Activated B cell treated with CpG ODN at 0.5 μM for 24 hours (primary cell): ENCODE results near the gene LSAMP. TPM values are rescaled to one million over a fixed set of nuclear protein-coding genes. Genes with fewer than 3 reads are reported as not detected.

Source experiments
- ATAC-seq: fragments of 200-7000 bp; cut with Tn5 transposase; one replicate; pipeline ENCODE4 v1.10.0; 2021; ENCODE audit warnings: low read depth, mild to moderate bottlenecking, moderate library complexity
- CTCF ChIA-PET: fragments of 350-600 bp; sonication (Branson Sonifier 250); formaldehyde crosslinking; loops from one replicate; lab custom pipeline; 2021; ENCODE audit warnings: antibody characterized with exemption; lab: Charles Lee
- POLR2A ChIA-PET: fragments of 350-600 bp; sonication (Branson Sonifier 250); formaldehyde crosslinking; loops from one replicate; lab custom pipeline; 2021; ENCODE audit warnings: antibody characterized with exemption; lab: Charles Lee
- DNase-seq: peaks from one replicate; pipeline ENCODE4 v3.0.0; 2022
- H3K27ac Mint-ChIP-seq: one replicate; pipeline ENCODE4 v1.8.0; 2020; ENCODE audit warnings: mixed read lengths
- H3K27me3 Mint-ChIP-seq: one replicate; pipeline ENCODE4 v1.8.0; 2021; ENCODE audit warnings: mixed read lengths
- H3K36me3 Mint-ChIP-seq: one replicate; pipeline ENCODE4 v1.8.0; 2021; ENCODE audit warnings: low read depth, mixed read lengths
- H3K4me1 Mint-ChIP-seq: one replicate; pipeline ENCODE4 v1.8.0; 2021; ENCODE audit warnings: mixed read lengths
- H3K4me3 Mint-ChIP-seq: one replicate; pipeline ENCODE4 v1.8.0; 2020; ENCODE audit warnings: mild to moderate bottlenecking, mixed read lengths
- H3K9me3 Mint-ChIP-seq: one replicate; pipeline ENCODE4 v1.8.0; 2020; ENCODE audit warnings: mixed read lengths
- intact Hi-C: fragments of 100-400 bp; cut with micrococcal nuclease; formaldehyde crosslinking; loops from one replicate; pipeline ENCODE4 v1.15.1; 2024
- total RNA-seq: library from RNA; stranded (reverse); gene quantifications from 2 replicates; pipeline ENCODE4 v1.2.3, GENCODE V29; 2022
- TF ChIP-seq, protein P1 (sequence below): fragments of 200-600 bp; IDR thresholded peaks from one replicate; pipeline ENCODE4 v1.8.0; 2022; ENCODE audit warnings: antibody characterized with exemption, mild to moderate bottlenecking

Gene LSAMP
- total RNA-seq, 1 donor from 2014 or later = 0.16 TPM

DNA sequence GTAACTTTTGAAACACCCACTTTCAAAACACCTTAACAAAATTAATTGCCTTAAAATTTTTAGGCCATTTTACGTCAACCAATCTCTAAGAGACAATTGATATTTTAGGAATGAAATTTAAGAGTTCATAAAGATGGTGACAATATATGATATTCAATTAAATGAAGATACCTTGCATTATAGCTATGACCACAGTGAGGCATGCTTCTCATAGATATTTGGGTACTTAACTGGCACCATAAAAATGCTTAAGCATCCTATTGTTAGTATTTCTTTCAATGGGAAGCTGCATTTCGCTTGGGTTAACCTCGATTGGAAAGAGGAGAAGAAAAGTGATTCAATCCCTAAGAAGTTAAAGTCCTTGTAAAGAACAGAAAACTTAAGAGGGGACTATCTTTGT lies 613.0 kb downstream of the LSAMP start:
- ATAC-seq = no peak
- ChIA-PET CTCF (interaction anchor here (0.8 to 1.3 kb wide), 2 partner anchors 17 to 48 kb away, joined by 3 read pairs; no protein-coding TSS in a partner anchor), POLR2A (no interaction called here)
- no peaks in the 10 kb centered on the region for H3K4me1 Mint-ChIP-seq
- no peaks in the 10 kb centered on the region for H3K36me3 Mint-ChIP-seq
- H3K27ac Mint-ChIP-seq = no peak overlapping the region
- peaks cover 15% of the 10 kb centered on the region for H3K27me3 Mint-ChIP-seq
- DNase-seq = no peak
- no peaks in the 10 kb centered on the region for H3K9me3 Mint-ChIP-seq
- TF ChIP-seq, protein P1, sequence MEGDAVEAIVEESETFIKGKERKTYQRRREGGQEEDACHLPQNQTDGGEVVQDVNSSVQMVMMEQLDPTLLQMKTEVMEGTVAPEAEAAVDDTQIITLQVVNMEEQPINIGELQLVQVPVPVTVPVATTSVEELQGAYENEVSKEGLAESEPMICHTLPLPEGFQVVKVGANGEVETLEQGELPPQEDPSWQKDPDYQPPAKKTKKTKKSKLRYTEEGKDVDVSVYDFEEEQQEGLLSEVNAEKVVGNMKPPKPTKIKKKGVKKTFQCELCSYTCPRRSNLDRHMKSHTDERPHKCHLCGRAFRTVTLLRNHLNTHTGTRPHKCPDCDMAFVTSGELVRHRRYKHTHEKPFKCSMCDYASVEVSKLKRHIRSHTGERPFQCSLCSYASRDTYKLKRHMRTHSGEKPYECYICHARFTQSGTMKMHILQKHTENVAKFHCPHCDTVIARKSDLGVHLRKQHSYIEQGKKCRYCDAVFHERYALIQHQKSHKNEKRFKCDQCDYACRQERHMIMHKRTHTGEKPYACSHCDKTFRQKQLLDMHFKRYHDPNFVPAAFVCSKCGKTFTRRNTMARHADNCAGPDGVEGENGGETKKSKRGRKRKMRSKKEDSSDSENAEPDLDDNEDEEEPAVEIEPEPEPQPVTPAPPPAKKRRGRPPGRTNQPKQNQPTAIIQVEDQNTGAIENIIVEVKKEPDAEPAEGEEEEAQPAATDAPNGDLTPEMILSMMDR = no peak
- intact Hi-C loops = no loop called here
- no peak overlapping the region for H3K4me3 Mint-ChIP-seq

DNA sequence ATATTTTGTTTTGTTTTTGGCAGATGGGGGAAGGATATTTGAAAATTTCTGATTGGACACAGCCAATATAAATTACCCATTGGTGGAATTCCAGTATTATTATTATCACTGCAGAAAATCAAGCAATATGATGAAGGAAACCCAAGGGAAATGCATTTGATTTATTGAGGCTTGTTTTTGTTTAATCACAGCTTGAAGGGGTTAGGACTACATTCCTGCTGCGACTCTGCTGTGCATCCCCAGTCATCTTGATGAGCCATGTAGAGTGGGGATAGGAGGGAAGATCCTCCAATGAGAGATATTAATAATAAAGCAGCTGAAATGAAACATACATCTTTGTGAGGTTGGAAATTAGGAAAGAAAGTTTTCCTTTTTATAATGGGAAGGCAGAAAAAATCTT lies 613.4 kb downstream of the LSAMP start:
- Mint-ChIP-seq H3K4me3 (no peak overlapping the region), H3K4me1 (no peaks in the 10 kb centered on the region), H3K27ac (no peak overlapping the region), H3K36me3 (no peaks in the 10 kb centered on the region), H3K27me3 (peaks cover 15% of the 10 kb centered on the region), H3K9me3 (no peaks in the 10 kb centered on the region)
- ChIA-PET POLR2A (no interaction called here), CTCF (interaction anchor here (0.8 to 1.3 kb wide), 2 partner anchors 17 to 48 kb away, joined by 3 read pairs; no protein-coding TSS in a partner anchor)
- DNase-seq (no peak), ATAC-seq (no peak)
- TF ChIP-seq, protein P1 = no peak
- intact Hi-C loops = no loop called here

DNA sequence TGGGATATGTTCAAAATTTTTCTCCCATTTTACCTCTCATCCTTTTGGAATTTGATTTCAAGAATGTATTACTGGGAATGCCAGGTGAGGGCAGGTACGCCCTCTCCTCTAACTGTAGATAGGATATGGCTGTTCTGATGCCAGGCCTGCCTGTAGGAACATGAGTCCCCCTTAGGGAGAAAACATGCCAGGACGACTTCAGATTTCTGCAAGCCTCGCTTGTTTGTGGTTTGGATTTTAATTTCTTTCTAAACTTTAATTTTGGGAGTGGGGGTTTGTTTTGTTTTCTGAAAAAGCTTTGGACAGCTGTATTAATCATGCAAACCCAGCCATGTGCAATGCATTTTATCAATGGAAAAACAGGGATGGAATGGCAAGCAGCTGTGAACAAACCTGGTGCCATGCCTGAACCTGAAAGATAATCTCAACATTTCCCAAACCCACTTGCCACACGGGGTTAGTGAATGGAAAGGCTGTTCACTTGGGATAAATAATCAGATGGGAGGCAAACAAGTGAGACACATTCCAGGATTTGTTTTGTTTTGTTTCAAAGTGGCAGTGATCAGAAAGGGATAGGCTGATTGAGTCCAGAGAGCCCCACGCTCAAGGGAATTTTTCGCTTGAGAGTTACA lies 614.4 kb downstream of the LSAMP start:
- H3K27me3 Mint-ChIP-seq = peaks cover 20% of the 10 kb centered on the region
- H3K27ac Mint-ChIP-seq = no peak overlapping the region
- H3K9me3 Mint-ChIP-seq = no peaks in the 10 kb centered on the region
- H3K36me3 Mint-ChIP-seq = no peaks in the 10 kb centered on the region
- CTCF ChIA-PET = no interaction called here
- TF ChIP-seq, protein P1 = no peak
- ATAC-seq = no peak
- intact Hi-C loops = no loop called here
- no peak for DNase-seq
- H3K4me1 Mint-ChIP-seq = no peaks in the 10 kb centered on the region
- H3K4me3 Mint-ChIP-seq = no peak overlapping the region
- POLR2A ChIA-PET = no interaction called here

DNA sequence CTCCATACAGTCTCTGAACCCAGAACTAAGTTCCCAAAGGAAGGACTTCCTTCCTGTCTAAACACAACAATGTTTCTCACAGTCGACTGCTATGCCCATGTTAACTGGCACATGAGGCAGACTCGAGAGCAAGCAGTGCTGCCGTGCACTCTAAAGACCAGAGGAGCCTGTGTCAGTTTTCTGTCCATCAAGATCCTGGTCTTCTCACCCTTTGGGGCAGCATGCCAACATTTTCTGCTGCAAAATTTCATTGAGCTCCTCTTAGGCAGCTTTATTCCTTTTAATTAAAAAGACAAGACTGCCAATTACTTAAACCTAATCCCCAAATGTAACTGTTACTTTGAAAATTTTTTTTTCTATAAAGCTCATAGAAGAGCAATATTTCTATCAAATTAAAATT lies 616.9 kb downstream of the LSAMP start:
- POLR2A ChIA-PET = no interaction called here

DNA sequence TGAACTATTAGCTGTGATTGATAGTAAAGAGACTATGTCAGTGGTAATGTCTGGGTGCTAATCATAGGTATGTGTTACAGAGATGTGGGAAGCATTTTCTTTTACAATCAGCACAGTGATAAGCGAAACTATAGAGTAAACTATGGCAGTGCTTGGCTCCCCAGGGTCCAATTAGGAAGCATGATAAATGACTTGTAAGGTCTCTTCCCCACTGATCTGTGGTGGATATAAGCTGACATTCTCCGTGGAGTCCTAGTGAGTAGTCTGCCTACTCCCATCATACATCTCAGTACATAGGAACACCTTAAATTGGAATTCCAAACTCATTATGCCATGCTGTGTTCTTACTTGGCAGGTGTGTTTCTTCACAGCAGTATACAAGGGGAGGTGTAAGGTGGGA lies 617.8 kb downstream of the LSAMP start:
- ChIA-PET POLR2A (no interaction called here), CTCF (interaction anchor here (0.7 to 1.8 kb wide), 3 partner anchors 9 to 1003 kb away, joined by 3 to 6 read pairs (median 4); no protein-coding TSS in a partner anchor)
- DNase-seq (no peak), ATAC-seq (no peak)
- Mint-ChIP-seq H3K9me3 (no peaks in the 10 kb centered on the region), H3K4me3 (no peak overlapping the region), H3K4me1 (no peaks in the 10 kb centered on the region), H3K36me3 (no peaks in the 10 kb centered on the region), H3K27me3 (peaks cover 21% of the 10 kb centered on the region), H3K27ac (no peak overlapping the region)
- TF ChIP-seq, protein P1 = no peak
- intact Hi-C loops = no loop called here

More for the DNA sequence above, 616.9 kb downstream of the LSAMP start:
- CTCF ChIA-PET = interaction anchor here (0.9 to 1.8 kb wide), 2 partner anchors 8 to 13 kb away, joined by 4 to 5 read pairs; no protein-coding TSS in a partner anchor
- TF ChIP-seq, protein P1 = no peak
- ATAC-seq (no peak), DNase-seq (no peak)
- Mint-ChIP-seq H3K36me3 (no peaks in the 10 kb centered on the region), H3K4me3 (no peak overlapping the region), H3K9me3 (no peaks in the 10 kb centered on the region), H3K27ac (no peak overlapping the region), H3K4me1 (no peaks in the 10 kb centered on the region), H3K27me3 (peaks cover 21% of the 10 kb centered on the region)
- intact Hi-C loops = no loop called here
